Fibroblast of skin of scalp (primary cell): ENCODE measurements around the gene KLC4. TPM values are rescaled to one million over a fixed set of nuclear protein-coding genes. Genes with fewer than 3 reads are reported as not detected.

Source experiments
- DNase-seq: peaks from one replicate; pipeline ENCODE4 v3.0.0-alpha.2; 2013
- polyA plus RNA-seq, 2 experiments: library from polyadenylated mRNA; unstranded; fragments of 120-200 nt; gene quantifications; one replicate each; pipeline ENCODE4 v1.2.1, GENCODE V29; 2013; ENCODE audit not compliant: insufficient read length in 2 of 2

Gene KLC4
- polyA plus RNA-seq (2013, experiment 1 of 2; ENCODE audit: insufficient read length), result 17.9 TPM
- 17.8 TPM for polyA plus RNA-seq (2013, experiment 2 of 2; ENCODE audit: insufficient read length)

- peak; percentile 99 for DNase-seq
These were observed at the start of gene KLC4, which contains the start of gene MRPL2 for GRCh38 chr6:43059168-43060033. KLC4 (plus strand) TSS chr6:43059631; CDS start chr6:43061336, 1,705 bp downstream. MRPL2 (minus strand) TSS chr6:43059434; CDS start chr6:43059381, 53 bp downstream.

GRCh38 chr6:43011207-43011606 lies 48.2 kb upstream of the KLC4 start:
- DNase-seq, result no peak

- DNase-seq, result no peak
These were observed 47.1 kb upstream of the KLC4 start for GRCh38 chr6:43012364-43012763.

GRCh38 chr6:43013097-43013842 lies 46.2 kb upstream of the KLC4 start:
- DNase-seq, result peak; percentile 13

GRCh38 chr6:43013843-43014433 lies 45.5 kb upstream of the KLC4 start, which contains the start of the genes KLHDC3 and MEA1:
KLHDC3 (plus strand) TSS chr6:43014249; CDS start chr6:43017193, 2,944 bp downstream.
MEA1 (minus strand) TSS chr6:43013946; CDS start chr6:43013813, 133 bp downstream.
- DNase-seq, result peak; percentile 100

GRCh38 chr6:43014434-43014909 lies 45.0 kb upstream of the KLC4 start:
- DNase-seq, result peak; percentile 33

- DNase-seq, result no peak
These were observed 43.1 kb upstream of the KLC4 start for GRCh38 chr6:43016176-43016942.

GRCh38 chr6:43016943-43017334 lies 42.5 kb upstream of the KLC4 start:
- DNase-seq, result no peak

GRCh38 chr6:43019152-43019551 lies 40.3 kb upstream of the KLC4 start:
- no peak for DNase-seq

- DNase-seq, result no peak
These were observed 39.3 kb upstream of the KLC4 start for GRCh38 chr6:43020052-43020705.

GRCh38 chr6:43020847-43021246 lies 38.6 kb upstream of the KLC4 start:
- no peak for DNase-seq

GRCh38 chr6:43021270-43022047 lies 38.0 kb upstream of the KLC4 start, which contains the start of gene RRP36:
RRP36 (plus strand) TSS chr6:43021623; CDS start chr6:43021655, 32 bp downstream.
- peak; percentile 71 for DNase-seq

- no peak for DNase-seq
These were observed 35.0 kb upstream of the KLC4 start for GRCh38 chr6:43024436-43024835.

GRCh38 chr6:43026365-43026764 lies 33.1 kb upstream of the KLC4 start:
- no peak for DNase-seq

- no peak for DNase-seq
These were observed 30.3 kb upstream of the KLC4 start for GRCh38 chr6:43029120-43029519.

- no peak for DNase-seq
These were observed 27.1 kb upstream of the KLC4 start for GRCh38 chr6:43032326-43032725.

- DNase-seq, result no peak
These were observed 25.8 kb upstream of the KLC4 start for GRCh38 chr6:43033496-43034189.

- no peak for DNase-seq
These were observed 25.3 kb upstream of the KLC4 start for GRCh38 chr6:43034190-43034525.

- DNase-seq, result no peak
These were observed 23.8 kb upstream of the KLC4 start for GRCh38 chr6:43035495-43036194.
